Femur (tissue), 1 donor: Measurements from ENCODE around the gene TRIM72.
"Not testable (repeated sequence)": the region's sequence is repeated elsewhere in the genome, so short reads cannot be mapped to it uniquely, and the experiment has no call there.

Source experiments
- DNase-seq: peaks from one replicate; pipeline ENCODE4 v3.0.0-alpha.2; 2017

Gene TRIM72

GRCh38 chr16:31258366-31258765 lies 44.4 kb downstream of the TRIM72 start:
- DNase-seq = no peak

GRCh38 chr16:31260136-31260931 lies 46.4 kb downstream of the TRIM72 start:
- no peak for DNase-seq

DNA sequence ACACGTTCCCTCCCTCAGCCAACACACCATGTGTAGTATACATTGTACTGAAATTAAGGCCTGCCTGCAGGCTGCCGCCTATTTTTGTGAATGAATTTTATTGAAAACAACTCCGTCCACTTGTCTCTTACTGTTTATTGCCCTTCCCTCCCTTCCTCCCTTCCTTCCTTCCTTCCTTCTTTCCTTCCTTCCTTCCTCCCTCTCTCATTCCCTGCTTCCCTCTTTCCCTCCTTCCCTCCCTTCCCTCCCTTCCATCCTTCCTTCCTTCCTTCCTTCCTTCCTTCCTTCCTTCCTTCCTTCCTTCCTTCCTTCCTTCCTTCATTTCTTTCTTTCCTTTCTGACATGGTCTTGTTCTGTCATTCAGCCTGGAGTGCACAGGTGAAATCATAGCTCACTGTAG lies 48.2 kb downstream of the TRIM72 start:
- no peak for DNase-seq

- no peak for DNase-seq
These were observed 51.7 kb downstream of the TRIM72 start for GRCh38 chr16:31265329-31266245.

DNA sequence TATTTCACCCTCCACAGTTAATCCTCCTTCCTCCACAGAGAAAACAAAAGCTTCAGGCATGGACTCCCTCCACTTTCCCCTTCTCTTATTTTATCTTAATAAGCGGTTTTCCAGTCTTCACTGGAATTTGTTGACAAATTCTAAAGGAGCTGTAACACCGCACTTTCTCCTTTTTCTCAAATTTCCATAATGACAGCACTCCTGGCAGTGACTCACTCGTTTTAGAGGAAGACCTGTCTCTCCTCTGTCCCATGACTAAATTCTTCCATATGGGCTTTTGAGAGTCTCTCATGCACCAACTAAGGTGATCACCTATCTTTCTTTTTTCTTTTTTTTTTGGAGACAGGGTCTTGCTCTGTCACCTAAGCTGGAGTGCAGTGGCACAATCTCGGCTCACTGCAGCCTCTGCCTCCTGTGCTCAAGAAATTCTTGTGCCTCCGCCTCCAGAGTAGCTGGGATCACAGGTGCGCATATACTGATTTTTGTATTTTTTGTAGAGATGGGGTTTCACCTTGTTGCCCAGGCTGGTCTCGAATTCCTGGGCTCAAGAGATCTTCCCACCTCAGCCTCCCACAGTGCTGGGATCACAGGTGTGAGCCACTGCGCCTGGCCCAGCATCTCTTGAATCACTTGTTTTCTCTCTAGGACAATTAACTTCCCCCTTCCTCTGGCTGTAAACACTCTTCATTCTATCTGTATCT lies 53.6 kb downstream of the TRIM72 start:
- no peak for DNase-seq

- no peak for DNase-seq
These were observed 54.1 kb downstream of the TRIM72 start for GRCh38 chr16:31268033-31268365.

- DNase-seq = no peak
These were observed 55.0 kb downstream of the TRIM72 start for GRCh38 chr16:31268891-31269290.

- no peak for DNase-seq
These were observed 55.6 kb downstream of the TRIM72 start for GRCh38 chr16:31269541-31269940.

- DNase-seq = not testable (repeated sequence)
These were observed 56.1 kb downstream of the TRIM72 start for GRCh38 chr16:31269973-31270372.

GRCh38 chr16:31270795-31271194 lies 56.9 kb downstream of the TRIM72 start:
- DNase-seq = no peak

DNA sequence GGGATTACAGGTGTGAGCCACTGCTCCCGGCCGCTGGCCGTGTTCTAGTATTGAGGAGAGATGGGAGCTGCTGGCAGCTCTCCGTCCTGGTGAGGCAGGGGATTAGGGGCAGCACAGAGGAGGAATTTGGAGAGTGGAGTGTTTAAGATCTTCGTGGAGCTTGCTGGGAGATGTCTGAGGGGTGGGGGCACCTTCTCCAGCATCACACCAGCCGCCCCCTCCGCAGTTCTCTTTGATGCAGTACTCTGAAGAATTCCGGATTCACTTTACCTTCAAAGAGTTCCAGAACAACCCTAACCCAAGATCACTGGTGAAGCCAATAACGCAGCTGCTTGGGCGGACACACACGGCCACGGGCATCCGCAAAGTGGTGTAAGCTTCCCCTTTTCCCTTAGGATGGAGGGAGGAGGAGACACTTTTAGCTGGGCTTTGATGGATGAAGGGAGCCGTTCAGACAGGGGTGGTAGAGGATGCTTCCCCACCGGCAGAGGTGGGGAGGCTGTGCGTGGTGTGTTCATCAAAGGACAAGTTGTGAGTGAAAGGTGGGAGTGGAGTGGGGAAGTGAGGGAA lies 57.8 kb downstream of the TRIM72 start:
- DNase-seq = no peak

GRCh38 chr16:31273187-31273586 lies 59.3 kb downstream of the TRIM72 start:
- DNase-seq = no peak

DNA sequence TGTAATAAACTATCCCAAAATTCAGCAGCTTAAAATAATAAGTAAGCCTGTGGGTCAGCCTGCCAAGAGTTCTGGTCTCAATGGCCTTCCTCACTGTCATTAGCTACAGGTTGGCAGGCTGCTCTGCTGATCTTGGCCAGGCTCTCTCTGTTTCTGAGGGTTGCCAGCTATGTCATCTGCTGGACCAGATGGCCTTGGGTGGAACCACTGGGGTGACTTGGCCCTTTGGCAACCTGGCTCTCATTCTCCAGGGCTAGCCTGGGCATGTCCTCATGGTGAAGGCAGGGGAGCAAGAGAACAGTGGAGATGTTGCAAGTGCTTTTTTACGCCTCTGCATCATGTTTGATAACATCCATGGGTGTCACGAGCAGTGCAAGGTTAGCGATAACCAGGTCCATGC lies 59.8 kb downstream of the TRIM72 start:
- no peak for DNase-seq

GRCh38 chr16:31274831-31275816 lies 61.2 kb downstream of the TRIM72 start:
- no peak for DNase-seq

GRCh38 chr16:31276600-31276999 lies 62.7 kb downstream of the TRIM72 start:
- no peak for DNase-seq

DNA sequence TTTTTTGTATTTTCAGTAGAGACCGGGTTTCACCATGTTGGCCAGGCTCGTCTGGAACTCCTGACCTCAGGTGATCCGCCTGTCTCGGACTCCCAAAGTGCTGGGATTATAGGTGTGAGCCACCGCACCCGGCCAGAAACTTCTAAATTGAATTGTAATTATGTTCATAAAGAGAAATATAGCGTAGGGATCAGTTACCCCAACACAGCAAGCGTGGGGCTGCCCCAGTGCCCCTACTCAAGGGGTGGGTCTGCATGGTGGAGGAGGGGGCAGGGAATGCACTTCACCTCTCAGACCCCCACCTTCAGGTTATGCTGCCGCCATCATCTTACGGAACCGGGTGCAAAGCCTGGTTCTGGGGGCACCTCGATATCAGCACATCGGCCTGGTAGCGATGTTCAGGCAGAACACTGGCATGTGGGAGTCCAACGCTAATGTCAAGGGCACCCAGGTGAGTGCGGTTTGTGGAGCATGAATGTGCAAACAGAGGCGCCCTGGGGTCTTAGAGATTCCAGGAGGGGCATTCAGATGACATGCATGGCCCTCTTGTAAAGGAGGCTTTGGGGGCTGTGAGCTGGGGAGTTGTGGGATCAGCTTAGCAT lies 63.8 kb downstream of the TRIM72 start:
- no peak for DNase-seq

DNA sequence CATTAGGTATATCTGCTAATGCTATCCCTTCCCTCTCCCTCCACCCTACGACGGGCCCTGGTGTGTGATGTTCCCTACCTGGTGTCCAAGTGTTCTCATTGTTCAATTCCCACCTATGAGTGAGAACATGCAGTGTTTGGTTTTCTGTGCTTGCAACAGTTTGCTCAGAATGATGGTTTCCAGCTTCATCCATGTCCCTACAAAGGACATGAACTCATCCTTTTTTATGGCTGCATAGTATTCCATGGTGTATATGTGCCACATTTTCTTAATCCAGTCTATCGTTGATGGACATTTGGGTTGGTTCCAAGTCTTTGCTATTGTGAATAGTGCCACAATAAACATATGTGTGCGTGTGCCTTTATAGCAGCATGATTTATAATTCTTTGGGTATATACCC lies 64.9 kb downstream of the TRIM72 start:
- not testable (repeated sequence) for DNase-seq
